Activated CD8-positive, alpha-beta T cell treated with anti-CD3 and anti-CD28 coated beads, Interleukin-2, amount 10 ng/mL, durations not matched to agents 7 days and 5 days (primary cell): ENCODE measurements around the gene SEMA3C. TPM values are rescaled to one million over a fixed set of nuclear protein-coding genes. Genes with fewer than 3 reads are reported as not detected.

Source experiments
- ATAC-seq: fragments of 150-1000 bp; cut with Tn5 transposase; one replicate; pipeline ENCODE4 v1.10.0; 2021; ENCODE audit warnings: moderate library complexity
- CTCF ChIA-PET: fragments of 350-600 bp; sonication (Branson Sonifier 250); formaldehyde crosslinking; loops from one replicate; lab custom pipeline; 2021; ENCODE audit warnings: antibody characterized with exemption; lab: Charles Lee
- POLR2A ChIA-PET: fragments of 350-600 bp; sonication (Branson Sonifier 250); formaldehyde crosslinking; loops from one replicate; lab custom pipeline; 2021; ENCODE audit warnings: antibody characterized with exemption; lab: Charles Lee
- DNase-seq: peaks from one replicate; pipeline ENCODE4 v3.0.0-alpha.2; 2020
- H3K27ac Mint-ChIP-seq: one replicate; pipeline ENCODE4 v1.8.0; 2021; ENCODE audit warnings: mild to moderate bottlenecking, mixed read lengths
- H3K27me3 Mint-ChIP-seq: one replicate; pipeline ENCODE4 v1.8.0; 2021; ENCODE audit warnings: low read depth, mixed read lengths
- H3K36me3 Mint-ChIP-seq: one replicate; pipeline ENCODE4 v1.8.0; 2021; ENCODE audit warnings: low read depth, mixed read lengths
- H3K4me1 Mint-ChIP-seq: one replicate; pipeline ENCODE4 v1.8.0; 2021; ENCODE audit warnings: low read depth, mixed read lengths
- H3K4me3 Mint-ChIP-seq: one replicate; pipeline ENCODE4 v1.8.0; 2021; ENCODE audit warnings: mild to moderate bottlenecking, mixed read lengths
- H3K9me3 Mint-ChIP-seq: one replicate; pipeline ENCODE4 v1.8.0; 2022; ENCODE audit warnings: mixed read lengths; ENCODE audit not compliant: insufficient read depth
- total RNA-seq, 2 experiments: library from RNA; stranded (reverse); gene quantifications; one replicate each; pipeline ENCODE4 v1.2.3, GENCODE V29; 2021

Gene SEMA3C
- total RNA-seq, 2 experiments from 2014 or later: not detected

GRCh38 chr7:80775482-80775881, 143.4 kb downstream of the SEMA3C start:
- no peak for DNase-seq
- ATAC-seq: no peak
- Mint-ChIP-seq H3K9me3 (no peaks in the 10 kb centered on the region), H3K27me3 (no peaks in the 10 kb centered on the region), H3K4me3 (no peak overlapping the region), H3K27ac (no peak overlapping the region), H3K4me1 (no peaks in the 10 kb centered on the region), H3K36me3 (no peaks in the 10 kb centered on the region)
- ChIA-PET CTCF (no interaction called here), POLR2A (no interaction called here)

GRCh38 chr7:80774843-80775242, 144.0 kb downstream of the SEMA3C start:
- Mint-ChIP-seq H3K27ac (no peak overlapping the region), H3K9me3 (no peaks in the 10 kb centered on the region), H3K27me3 (no peaks in the 10 kb centered on the region), H3K4me1 (no peaks in the 10 kb centered on the region), H3K4me3 (no peak overlapping the region), H3K36me3 (no peaks in the 10 kb centered on the region)
- ATAC-seq (no peak), DNase-seq (no peak)
- ChIA-PET CTCF (no interaction called here), POLR2A (no interaction called here)

GRCh38 chr7:80773787-80774508, 144.9 kb downstream of the SEMA3C start:
- ChIA-PET POLR2A (no interaction called here), CTCF (no interaction called here)
- Mint-ChIP-seq H3K4me3 (no peak overlapping the region), H3K9me3 (no peaks in the 10 kb centered on the region), H3K27me3 (no peaks in the 10 kb centered on the region), H3K27ac (no peak overlapping the region), H3K36me3 (no peaks in the 10 kb centered on the region), H3K4me1 (no peaks in the 10 kb centered on the region)
- DNase-seq: no peak
- no peak for ATAC-seq

DNA sequence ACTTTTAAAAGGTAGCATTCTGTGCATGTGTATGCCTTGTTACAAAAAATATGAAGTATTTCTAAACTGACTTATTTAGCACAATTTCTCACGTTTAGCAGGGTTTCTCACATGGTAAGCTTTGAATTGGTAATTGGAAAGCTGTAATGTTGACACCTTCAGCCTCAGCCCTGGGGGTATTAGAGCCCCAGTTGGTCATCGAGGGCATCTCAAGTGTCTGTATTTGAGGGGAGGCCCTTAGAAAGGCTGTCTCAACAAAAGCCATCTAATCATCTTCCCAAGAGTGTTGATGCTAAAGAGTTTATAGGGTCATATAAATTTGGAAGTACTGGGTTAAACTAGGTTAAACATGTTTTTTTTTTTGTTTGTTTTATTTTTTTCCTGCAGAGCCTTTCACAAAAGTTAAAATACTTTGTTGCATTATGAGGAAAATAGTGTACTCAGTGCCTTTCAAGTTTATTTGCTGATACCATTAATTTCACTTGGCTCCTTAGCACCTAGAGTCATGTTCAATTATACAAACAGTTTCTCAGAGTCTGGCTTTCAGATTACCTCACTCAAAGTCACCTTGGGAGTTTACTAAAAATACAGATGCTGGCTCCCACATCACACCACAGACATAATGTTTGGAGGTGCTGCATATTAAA, 146.4 kb downstream of the SEMA3C start:
- POLR2A ChIA-PET: no interaction called here
- Mint-ChIP-seq H3K36me3 (no peaks in the 10 kb centered on the region), H3K9me3 (no peaks in the 10 kb centered on the region), H3K4me3 (no peak overlapping the region), H3K4me1 (no peaks in the 10 kb centered on the region), H3K27me3 (no peaks in the 10 kb centered on the region), H3K27ac (no peak overlapping the region)
- no peak for DNase-seq
- no peak for ATAC-seq
- CTCF ChIA-PET: no interaction called here

GRCh38 chr7:80771523-80771922, 147.3 kb downstream of the SEMA3C start:
- ChIA-PET CTCF (no interaction called here), POLR2A (no interaction called here)
- no peak overlapping the region for H3K27ac Mint-ChIP-seq
- no peaks in the 10 kb centered on the region for H3K4me1 Mint-ChIP-seq
- DNase-seq (no peak), ATAC-seq (no peak)
- H3K27me3 Mint-ChIP-seq: no peaks in the 10 kb centered on the region
- H3K9me3 Mint-ChIP-seq: no peaks in the 10 kb centered on the region
- H3K4me3 Mint-ChIP-seq: no peak overlapping the region
- no peaks in the 10 kb centered on the region for H3K36me3 Mint-ChIP-seq

GRCh38 chr7:80770675-80771081, 148.2 kb downstream of the SEMA3C start:
- no peaks in the 10 kb centered on the region for H3K27me3 Mint-ChIP-seq
- no peak for ATAC-seq
- no peak for DNase-seq
- CTCF ChIA-PET: no interaction called here
- no peaks in the 10 kb centered on the region for H3K4me1 Mint-ChIP-seq
- no peaks in the 10 kb centered on the region for H3K36me3 Mint-ChIP-seq
- H3K9me3 Mint-ChIP-seq: no peaks in the 10 kb centered on the region
- POLR2A ChIA-PET: no interaction called here
- H3K4me3 Mint-ChIP-seq: no peak overlapping the region
- no peak overlapping the region for H3K27ac Mint-ChIP-seq

- Mint-ChIP-seq H3K27ac (no peak overlapping the region), H3K9me3 (no peaks in the 10 kb centered on the region), H3K4me3 (no peak overlapping the region), H3K27me3 (no peaks in the 10 kb centered on the region), H3K4me1 (no peaks in the 10 kb centered on the region), H3K36me3 (no peaks in the 10 kb centered on the region)
- no peak for DNase-seq
- POLR2A ChIA-PET: no interaction called here
- CTCF ChIA-PET: no interaction called here
- ATAC-seq: no peak
Measured at GRCh38 chr7:80770061-80770460, 148.8 kb downstream of the SEMA3C start.

GRCh38 chr7:80768756-80769155, 150.1 kb downstream of the SEMA3C start:
- ChIA-PET CTCF (no interaction called here), POLR2A (no interaction called here)
- Mint-ChIP-seq H3K36me3 (no peaks in the 10 kb centered on the region), H3K4me1 (no peaks in the 10 kb centered on the region), H3K27ac (no peak overlapping the region), H3K27me3 (no peaks in the 10 kb centered on the region), H3K4me3 (no peak overlapping the region), H3K9me3 (no peaks in the 10 kb centered on the region)
- no peak for ATAC-seq
- DNase-seq: no peak

GRCh38 chr7:80767654-80768053, 151.2 kb downstream of the SEMA3C start:
- Mint-ChIP-seq H3K27ac (no peak overlapping the region), H3K4me3 (no peak overlapping the region), H3K4me1 (no peaks in the 10 kb centered on the region), H3K27me3 (no peaks in the 10 kb centered on the region), H3K9me3 (no peaks in the 10 kb centered on the region), H3K36me3 (no peaks in the 10 kb centered on the region)
- ATAC-seq: no peak
- POLR2A ChIA-PET: no interaction called here
- CTCF ChIA-PET: no interaction called here
- DNase-seq: no peak

DNA sequence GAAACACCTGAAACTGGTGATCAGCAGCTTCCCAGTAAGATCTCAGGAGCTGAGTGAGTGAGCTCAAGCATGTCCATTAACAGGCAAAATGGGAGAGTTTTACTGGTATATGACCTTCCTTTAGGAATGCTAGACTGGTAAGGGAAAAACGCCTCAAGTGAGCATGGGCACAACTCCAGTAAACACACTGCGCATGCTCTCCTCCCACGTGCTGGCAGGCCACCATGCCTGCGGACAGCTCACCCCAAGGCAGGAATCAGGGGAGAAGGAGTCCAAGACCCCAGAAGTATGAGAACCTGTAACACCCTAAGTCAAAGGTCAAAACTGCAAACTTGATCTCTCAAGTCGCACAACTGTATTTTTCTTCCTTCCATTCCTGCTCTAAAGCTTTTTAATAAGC, 152.1 kb downstream of the SEMA3C start:
- Mint-ChIP-seq H3K27ac (no peak overlapping the region), H3K9me3 (no peaks in the 10 kb centered on the region), H3K4me1 (no peaks in the 10 kb centered on the region), H3K4me3 (no peak overlapping the region), H3K36me3 (no peaks in the 10 kb centered on the region), H3K27me3 (no peaks in the 10 kb centered on the region)
- POLR2A ChIA-PET: no interaction called here
- no peak for ATAC-seq
- CTCF ChIA-PET: no interaction called here
- no peak for DNase-seq

DNA sequence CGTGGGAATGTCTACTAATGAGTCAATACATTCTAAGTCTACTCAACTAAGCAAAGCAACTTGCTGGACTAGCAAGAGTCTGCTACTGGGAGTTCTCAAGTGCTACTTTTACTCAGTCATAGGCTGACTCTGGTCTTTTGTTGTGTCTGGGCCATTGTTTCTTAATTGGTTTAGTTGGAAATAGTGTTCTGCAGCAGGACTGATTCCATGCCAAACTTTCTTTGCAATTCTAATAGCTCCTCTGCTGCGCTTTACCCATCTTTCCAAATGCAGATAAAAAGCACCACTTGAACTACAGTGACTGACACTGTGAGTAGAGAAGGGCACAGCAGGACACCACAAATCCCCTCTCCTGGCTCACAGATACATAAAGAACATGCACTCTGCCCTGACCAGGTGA, 154.7 kb downstream of the SEMA3C start:
- Mint-ChIP-seq H3K27ac (no peak overlapping the region), H3K36me3 (no peaks in the 10 kb centered on the region), H3K4me3 (no peak overlapping the region), H3K9me3 (no peaks in the 10 kb centered on the region), H3K27me3 (no peaks in the 10 kb centered on the region), H3K4me1 (no peaks in the 10 kb centered on the region)
- ChIA-PET CTCF (no interaction called here), POLR2A (no interaction called here)
- no peak for DNase-seq
- ATAC-seq: no peak

DNA sequence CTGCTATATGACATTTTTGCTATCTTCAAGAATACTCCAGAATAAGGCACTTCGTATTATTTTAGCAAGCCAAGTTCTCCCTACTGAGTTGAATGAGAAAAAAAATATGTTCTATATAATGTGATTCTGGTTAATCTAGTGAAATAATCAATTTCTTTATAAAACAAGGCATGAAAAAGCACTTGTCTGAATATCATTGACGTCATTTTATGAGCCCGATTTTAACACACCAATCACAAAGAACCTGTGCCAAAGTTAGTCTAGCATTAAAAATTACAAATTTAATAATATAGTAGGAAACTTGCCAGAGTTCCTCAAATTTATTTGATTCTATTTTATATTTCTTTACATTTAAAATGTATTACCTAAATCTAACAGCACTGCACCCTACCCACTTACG, 155.1 kb downstream of the SEMA3C start:
- Mint-ChIP-seq H3K9me3 (no peaks in the 10 kb centered on the region), H3K4me3 (no peak overlapping the region), H3K27me3 (no peaks in the 10 kb centered on the region), H3K27ac (no peak overlapping the region), H3K36me3 (no peaks in the 10 kb centered on the region), H3K4me1 (no peaks in the 10 kb centered on the region)
- DNase-seq (no peak), ATAC-seq (no peak)
- ChIA-PET POLR2A (no interaction called here), CTCF (no interaction called here)
